ENCODE data around the gene YLPM1.

Gene YLPM1

GRCh38 chr14:74864198-74864597, 101.1 kb downstream of the YLPM1 start:
- Histone ChIP-seq H3K4me3 (ENCODE audit: low read length) (no peak overlapping the region), H3K9ac (ENCODE audit: low read depth, low read length) (no peak overlapping the region), H3K9me3 (replicated peaks; ENCODE audit: low read length) (no peaks in the 10 kb centered on the region), H3K27me3 (ENCODE audit: control insufficient read depth, insufficient read depth, low read length) (peaks cover 19% of the 10 kb centered on the region), H3K4me1 (ENCODE audit: control insufficient read depth, insufficient read depth, low read length) (peaks cover 4% of the 10 kb centered on the region), H3K4me2 (ENCODE audit: low read length) (no peak overlapping the region), H3K36me3 (ENCODE audit: insufficient read depth, low read length) (no peaks in the 10 kb centered on the region)

DNA sequence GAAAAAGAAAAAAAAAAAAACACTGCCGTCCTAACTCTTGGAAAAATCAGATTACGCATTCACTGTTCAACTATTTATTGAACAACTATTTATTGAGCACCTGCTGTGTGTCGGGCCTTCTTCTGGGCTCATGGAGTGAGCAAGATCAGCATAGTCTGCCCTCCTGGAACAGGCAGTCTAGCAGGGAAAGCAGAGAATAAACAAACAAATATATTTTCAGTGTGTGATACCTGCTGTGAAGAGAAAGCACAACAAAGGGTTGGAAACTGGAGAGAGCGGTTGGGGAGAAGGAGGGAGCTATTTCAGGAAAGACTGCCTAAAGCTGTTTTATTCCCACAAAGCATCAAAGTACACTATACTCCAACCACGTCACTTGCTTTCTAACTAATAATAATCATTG, 102.0 kb downstream of the YLPM1 start:
- Histone ChIP-seq H3K27me3 (ENCODE audit: control insufficient read depth, insufficient read depth, low read length) (peaks cover 19% of the 10 kb centered on the region), H3K4me2 (ENCODE audit: low read length) (no peak overlapping the region), H3K4me3 (ENCODE audit: low read length) (no peak overlapping the region), H3K36me3 (ENCODE audit: insufficient read depth, low read length) (no peaks in the 10 kb centered on the region), H3K9me3 (replicated peaks; ENCODE audit: low read length) (no peaks in the 10 kb centered on the region), H3K9ac (ENCODE audit: low read depth, low read length) (no peak overlapping the region), H3K4me1 (ENCODE audit: control insufficient read depth, insufficient read depth, low read length) (peaks cover 4% of the 10 kb centered on the region)

DNA sequence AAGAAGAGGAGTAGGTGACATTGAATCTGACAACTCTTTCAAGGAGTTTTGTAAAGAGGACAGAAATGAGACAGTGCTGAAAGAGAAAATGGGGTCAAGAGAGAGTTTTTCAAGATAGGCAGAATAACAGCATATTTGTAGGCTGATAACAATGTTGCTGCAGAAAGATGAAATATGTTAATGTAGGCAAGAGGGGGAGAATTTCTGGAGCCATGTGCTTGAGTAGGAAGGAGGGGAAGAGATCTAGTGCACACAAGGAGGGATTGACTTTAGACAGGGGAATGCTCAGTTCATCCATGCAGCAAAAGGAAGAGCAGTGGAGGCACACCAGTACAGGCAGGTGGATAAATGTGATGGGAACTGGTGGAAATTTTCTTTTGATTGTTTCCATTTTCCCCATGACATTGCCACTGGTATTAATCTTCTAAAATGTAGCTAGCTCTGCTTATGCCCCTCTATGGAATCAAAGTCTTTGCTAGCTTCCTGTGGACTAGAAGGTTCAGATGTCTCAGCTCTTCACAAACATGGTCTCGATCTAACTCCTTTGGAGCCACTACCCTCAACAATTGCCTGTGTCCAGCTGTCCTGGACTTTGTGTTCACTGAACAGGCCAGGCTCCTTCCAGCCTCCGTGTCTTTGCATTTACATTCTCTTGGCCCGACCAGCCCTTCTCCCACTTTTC, 103.7 kb downstream of the YLPM1 start:
- Histone ChIP-seq H3K36me3 (ENCODE audit: insufficient read depth, low read length) (no peaks in the 10 kb centered on the region), H3K27me3 (ENCODE audit: control insufficient read depth, insufficient read depth, low read length) (peaks cover 21% of the 10 kb centered on the region), H3K9ac (ENCODE audit: low read depth, low read length) (no peak overlapping the region), H3K4me2 (ENCODE audit: low read length) (no peak overlapping the region), H3K9me3 (replicated peaks; ENCODE audit: low read length) (no peaks in the 10 kb centered on the region), H3K4me3 (ENCODE audit: low read length) (no peak overlapping the region), H3K4me1 (ENCODE audit: control insufficient read depth, insufficient read depth, low read length) (peaks cover 4% of the 10 kb centered on the region)

- Histone ChIP-seq H3K36me3 (ENCODE audit: insufficient read depth, low read length) (no peaks in the 10 kb centered on the region), H3K9ac (ENCODE audit: low read depth, low read length) (no peak overlapping the region), H3K4me1 (ENCODE audit: control insufficient read depth, insufficient read depth, low read length) (peaks cover 4% of the 10 kb centered on the region), H3K4me3 (ENCODE audit: low read length) (no peak overlapping the region), H3K4me2 (ENCODE audit: low read length) (no peak overlapping the region), H3K27me3 (ENCODE audit: control insufficient read depth, insufficient read depth, low read length) (peaks cover 29% of the 10 kb centered on the region), H3K9me3 (replicated peaks; ENCODE audit: low read length) (no peaks in the 10 kb centered on the region)
Measured at GRCh38 chr14:74867673-74868072, 104.6 kb downstream of the YLPM1 start.

GRCh38 chr14:74868739-74869138, 105.6 kb downstream of the YLPM1 start:
- H3K4me2 ChIP-seq (ENCODE audit: low read length) = no peak overlapping the region
- no peak overlapping the region for H3K4me3 ChIP-seq (ENCODE audit: low read length)
- H3K4me1 ChIP-seq (ENCODE audit: control insufficient read depth, insufficient read depth, low read length) = peaks cover 4% of the 10 kb centered on the region
- no peaks in the 10 kb centered on the region for H3K36me3 ChIP-seq (ENCODE audit: insufficient read depth, low read length)
- H3K27me3 ChIP-seq (ENCODE audit: control insufficient read depth, insufficient read depth, low read length) = peaks cover 30% of the 10 kb centered on the region
- H3K9me3 ChIP-seq (replicated peaks; ENCODE audit: low read length) = no peaks in the 10 kb centered on the region
- H3K9ac ChIP-seq (ENCODE audit: low read depth, low read length) = no peak overlapping the region

DNA sequence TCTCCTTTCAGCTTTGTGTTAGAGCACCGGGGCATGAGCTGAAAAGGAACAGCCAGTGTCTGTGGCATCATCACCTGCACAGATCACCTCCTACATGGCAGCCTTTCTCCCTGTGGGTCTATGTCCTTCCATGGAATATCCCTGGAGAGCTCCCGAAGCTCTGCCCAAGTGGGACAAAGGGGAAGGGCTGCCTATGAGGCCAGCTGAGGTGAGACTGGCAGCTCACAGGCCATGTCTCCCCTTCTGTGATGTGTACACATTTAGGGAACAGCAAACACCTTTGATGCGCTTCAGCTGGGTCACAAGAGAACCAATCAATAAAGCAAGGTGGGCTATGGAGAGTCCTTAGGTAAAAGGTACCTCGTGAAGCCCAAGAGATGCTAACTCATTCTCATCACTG, 108.7 kb downstream of the YLPM1 start:
- H3K36me3 ChIP-seq (ENCODE audit: insufficient read depth, low read length) = no peaks in the 10 kb centered on the region
- H3K27me3 ChIP-seq (ENCODE audit: control insufficient read depth, insufficient read depth, low read length) = peaks cover 20% of the 10 kb centered on the region
- no peaks in the 10 kb centered on the region for H3K9me3 ChIP-seq (replicated peaks; ENCODE audit: low read length)
- H3K4me2 ChIP-seq (ENCODE audit: low read length) = no peak overlapping the region
- H3K4me1 ChIP-seq (ENCODE audit: control insufficient read depth, insufficient read depth, low read length) = peaks cover 4% of the 10 kb centered on the region
- no peak overlapping the region for H3K9ac ChIP-seq (ENCODE audit: low read depth, low read length)
- no peak overlapping the region for H3K4me3 ChIP-seq (ENCODE audit: low read length)

GRCh38 chr14:74875204-74875603, 112.1 kb downstream of the YLPM1 start:
- no peak overlapping the region for H3K4me3 ChIP-seq (ENCODE audit: low read length)
- H3K4me2 ChIP-seq (ENCODE audit: low read length) = no peak overlapping the region
- peaks cover 11% of the 10 kb centered on the region for H3K27me3 ChIP-seq (ENCODE audit: control insufficient read depth, insufficient read depth, low read length)
- no peaks in the 10 kb centered on the region for H3K4me1 ChIP-seq (ENCODE audit: control insufficient read depth, insufficient read depth, low read length)
- H3K9ac ChIP-seq (ENCODE audit: low read depth, low read length) = no peak overlapping the region
- H3K36me3 ChIP-seq (ENCODE audit: insufficient read depth, low read length) = no peaks in the 10 kb centered on the region
- no peaks in the 10 kb centered on the region for H3K9me3 ChIP-seq (replicated peaks; ENCODE audit: low read length)

DNA sequence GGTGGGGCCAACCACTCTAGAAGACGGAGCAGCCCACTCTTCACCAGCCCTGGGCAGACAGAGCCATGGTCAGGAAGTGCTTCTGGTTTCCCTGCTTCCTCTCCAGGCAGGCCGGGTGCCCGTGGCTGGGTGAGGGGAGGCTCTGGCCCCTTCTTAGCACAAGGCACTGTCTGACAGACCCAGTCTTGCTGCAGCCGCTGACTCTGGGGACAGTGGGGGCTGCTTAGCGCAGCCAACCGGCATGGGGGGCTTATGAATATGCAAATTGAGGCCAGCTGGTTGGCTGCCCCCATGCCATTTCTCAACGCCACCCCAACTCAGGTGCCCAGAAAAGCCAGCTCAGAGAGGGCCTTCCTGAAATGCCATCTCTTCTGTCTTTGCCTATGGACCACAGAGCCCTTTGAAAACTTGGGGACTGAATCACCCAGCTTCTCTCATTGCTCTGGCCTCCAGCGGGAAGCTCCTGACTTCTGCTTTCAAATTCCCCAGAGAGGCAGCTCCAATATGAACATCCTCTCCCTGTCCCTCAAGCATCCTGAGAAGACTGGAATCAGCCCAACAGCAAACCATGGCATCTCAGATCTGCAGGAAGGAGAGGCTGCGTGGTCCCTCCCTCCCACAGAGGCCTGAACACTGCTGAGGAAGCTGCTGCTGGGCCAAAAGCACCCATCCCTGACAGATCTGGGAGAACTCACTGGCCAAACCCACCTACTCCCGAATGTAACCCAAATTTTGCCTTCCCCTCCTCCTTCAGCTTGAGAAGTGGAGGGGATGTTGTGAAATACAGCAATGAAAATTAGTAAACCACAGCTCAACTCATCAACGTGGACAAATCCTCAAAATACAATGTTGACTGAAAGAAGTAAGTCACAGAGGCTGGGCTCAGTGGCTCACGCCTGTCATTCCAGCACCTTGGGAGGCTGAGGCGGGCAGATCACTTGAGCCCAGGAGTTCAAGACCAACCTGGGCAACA, 113.1 kb downstream of the YLPM1 start, which contains the start of gene PROX2:
Gene PROX2 (minus strand): TSS at position 205 of the 973 bp plus-strand sequence. CDS start 12,311 bp downstream, outside the sequence.
- H3K4me1 ChIP-seq (ENCODE audit: control insufficient read depth, insufficient read depth, low read length) = peaks cover 4% of the 10 kb centered on the region
- no peaks in the 10 kb centered on the region for H3K36me3 ChIP-seq (ENCODE audit: insufficient read depth, low read length)
- no peak within 1 kb of the TSS for H3K4me3 ChIP-seq (ENCODE audit: low read length)
- no peak within 1 kb of the TSS for H3K4me2 ChIP-seq (ENCODE audit: low read length)
- H3K9me3 ChIP-seq (replicated peaks; ENCODE audit: low read length) = no peaks in the 10 kb centered on the region
- H3K9ac ChIP-seq (ENCODE audit: low read depth, low read length) = no peak within 1 kb of the TSS
- H3K27me3 ChIP-seq (ENCODE audit: control insufficient read depth, insufficient read depth, low read length) = peaks cover 11% of the 10 kb centered on the region

DNA sequence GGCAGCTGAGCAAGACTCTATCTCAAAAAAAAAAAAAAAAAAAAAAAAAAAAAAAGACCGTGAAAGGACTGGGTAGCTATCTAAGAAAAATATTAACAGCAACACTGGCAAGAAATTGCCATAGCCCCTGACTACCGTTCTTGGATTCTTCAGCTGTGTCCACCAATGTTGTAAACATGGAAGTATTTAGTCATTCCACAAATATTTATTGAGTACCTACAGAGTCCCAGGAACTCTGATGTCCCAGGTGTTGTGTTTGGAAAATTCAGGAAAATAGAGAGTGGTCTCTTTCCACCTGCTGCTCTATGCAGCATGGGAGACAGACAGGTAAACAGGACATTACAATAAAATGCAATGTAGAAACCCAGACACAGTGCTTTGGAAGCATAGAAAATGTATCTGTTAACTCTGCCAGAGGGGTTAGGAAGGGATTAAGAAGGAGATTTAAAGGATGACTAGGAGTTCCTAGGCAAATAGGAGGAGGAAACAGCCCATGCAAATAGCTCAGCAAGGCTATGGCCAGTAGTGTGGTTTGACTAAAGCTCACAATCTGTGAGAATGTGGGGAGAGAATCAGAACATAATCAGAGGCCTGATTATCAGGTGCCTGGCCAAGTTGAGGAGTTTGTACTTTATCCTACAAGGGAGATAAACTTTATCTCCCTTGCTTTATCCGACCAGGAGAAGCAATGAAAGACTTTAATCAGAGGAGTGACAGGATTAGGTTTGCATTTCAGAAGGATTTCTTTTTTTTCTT, 116.5 kb downstream of the YLPM1 start:
- H3K4me3 ChIP-seq (ENCODE audit: low read length) = no peak overlapping the region
- peaks cover 8% of the 10 kb centered on the region for H3K36me3 ChIP-seq (ENCODE audit: insufficient read depth, low read length)
- H3K4me1 ChIP-seq (ENCODE audit: control insufficient read depth, insufficient read depth, low read length) = peaks cover 23% of the 10 kb centered on the region
- no peaks in the 10 kb centered on the region for H3K27me3 ChIP-seq (ENCODE audit: control insufficient read depth, insufficient read depth, low read length)
- no peaks in the 10 kb centered on the region for H3K9me3 ChIP-seq (replicated peaks; ENCODE audit: low read length)
- no peak overlapping the region for H3K4me2 ChIP-seq (ENCODE audit: low read length)
- H3K9ac ChIP-seq (ENCODE audit: low read depth, low read length) = no peak overlapping the region

- Histone ChIP-seq H3K4me2 (ENCODE audit: low read length) (peak within 1 kb of the TSS; percentile 98), H3K4me1 (ENCODE audit: control insufficient read depth, insufficient read depth, low read length) (peaks cover 40% of the 10 kb centered on the region), H3K4me3 (ENCODE audit: low read length) (peak within 1 kb of the TSS; percentile 100), H3K9me3 (replicated peaks; ENCODE audit: low read length) (no peaks in the 10 kb centered on the region), H3K36me3 (ENCODE audit: insufficient read depth, low read length) (peaks cover 16% of the 10 kb centered on the region), H3K27me3 (ENCODE audit: control insufficient read depth, insufficient read depth, low read length) (no peaks in the 10 kb centered on the region), H3K9ac (ENCODE audit: low read depth, low read length) (peak within 1 kb of the TSS; percentile 100)
Measured at GRCh38 chr14:74881431-74882102, 118.5 kb downstream of the YLPM1 start, which contains the start of gene DLST. Gene DLST (plus strand): TSS chr14:74881916. CDS start chr14:74881954, 38 bp downstream.
